Adipocyte (in vitro differentiated cells): ENCODE measurements around the gene SRP9.

ENCODE experiments used
- DNase-seq: peaks from one replicate; pipeline ENCODE4 v3.0.0-alpha.2; 2015; ENCODE audit warnings: low read depth
- H3K27me3 ChIP-seq: replicated peaks from 2 replicates; pipeline ENCODE4 v1.7.0; 2013; ENCODE audit warnings: mild to moderate bottlenecking, low read length, moderate library complexity; ENCODE audit not compliant: control insufficient read depth, insufficient read depth
- H3K36me3 ChIP-seq: 2 replicates; pipeline ENCODE4 v1.7.0; 2013; ENCODE audit warnings: low read length, mild to moderate bottlenecking, moderate library complexity; ENCODE audit not compliant: control insufficient read depth, insufficient read depth, severe bottlenecking
- H3K4me1 ChIP-seq: 2 replicates; pipeline ENCODE4 v1.7.0; 2013; ENCODE audit warnings: mild to moderate bottlenecking, low read length, moderate library complexity; ENCODE audit not compliant: control insufficient read depth, insufficient read depth
- H3K4me3 ChIP-seq: 2 replicates; pipeline ENCODE4 v1.7.0; 2013; ENCODE audit warnings: mild to moderate bottlenecking, low read length, moderate library complexity
- H3K9ac ChIP-seq: 2 replicates; pipeline ENCODE4 v1.7.0; 2013; ENCODE audit warnings: mild to moderate bottlenecking, low read length, moderate library complexity
- H3K9me3 ChIP-seq: 2 replicates; pipeline ENCODE4 v1.7.0; 2013; ENCODE audit warnings: mild to moderate bottlenecking, low read length, moderate library complexity; ENCODE audit not compliant: control insufficient read depth

SRP9 gene

GRCh38 chr1:225818229-225818628 is 40.6 kb downstream of the SRP9 start:
- Histone ChIP-seq H3K4me1 (peaks cover 80% of the 10 kb centered on the region), H3K4me3 (no peak overlapping the region), H3K9me3 (no peaks in the 10 kb centered on the region), H3K9ac (peak overlapping the region; percentile 87), H3K27me3 (no peaks in the 10 kb centered on the region), H3K36me3 (peaks cover 4% of the 10 kb centered on the region)
- DNase-seq = no peak

GRCh38 chr1:225819346-225820192 is 41.9 kb downstream of the SRP9 start:
- Histone ChIP-seq H3K4me1 (peaks cover 77% of the 10 kb centered on the region), H3K9me3 (no peaks in the 10 kb centered on the region), H3K36me3 (peaks cover 6% of the 10 kb centered on the region), H3K27me3 (no peaks in the 10 kb centered on the region), H3K9ac (peak overlapping the region; percentile 48), H3K4me3 (no peak overlapping the region)
- DNase-seq = no peak

DNA sequence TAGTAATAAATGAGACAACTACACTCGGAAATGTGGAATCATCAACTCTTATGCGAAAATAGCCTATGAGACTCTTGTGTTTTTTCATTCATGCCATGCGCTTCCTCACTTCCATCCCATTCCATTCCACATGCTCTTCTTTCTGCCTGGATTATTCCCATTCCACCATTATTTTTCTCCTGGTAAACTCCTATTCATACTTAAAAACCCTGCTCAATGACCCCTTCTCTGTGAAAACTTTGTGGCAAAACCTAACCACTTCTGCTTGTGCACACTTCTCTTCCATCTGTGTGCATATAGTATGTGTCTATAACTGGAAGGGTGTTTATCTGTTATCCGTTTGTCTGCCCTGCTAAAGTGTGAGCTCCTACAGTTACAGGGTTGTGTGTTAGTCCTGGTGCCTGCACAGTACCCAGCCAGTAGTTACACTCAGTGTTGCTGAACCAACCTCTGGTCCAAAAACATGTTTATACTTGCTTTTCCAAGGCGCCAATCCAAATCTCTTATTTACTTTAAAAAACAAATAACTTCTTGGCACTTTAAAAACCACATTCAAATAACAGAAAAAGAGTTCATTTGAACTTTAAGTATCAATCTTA is 43.0 kb downstream of the SRP9 start:
- Histone ChIP-seq H3K36me3 (peaks cover 4% of the 10 kb centered on the region), H3K4me3 (no peak overlapping the region), H3K9me3 (no peaks in the 10 kb centered on the region), H3K9ac (peak overlapping the region; percentile 29), H3K27me3 (no peaks in the 10 kb centered on the region), H3K4me1 (peaks cover 79% of the 10 kb centered on the region)
- no peak for DNase-seq

DNA sequence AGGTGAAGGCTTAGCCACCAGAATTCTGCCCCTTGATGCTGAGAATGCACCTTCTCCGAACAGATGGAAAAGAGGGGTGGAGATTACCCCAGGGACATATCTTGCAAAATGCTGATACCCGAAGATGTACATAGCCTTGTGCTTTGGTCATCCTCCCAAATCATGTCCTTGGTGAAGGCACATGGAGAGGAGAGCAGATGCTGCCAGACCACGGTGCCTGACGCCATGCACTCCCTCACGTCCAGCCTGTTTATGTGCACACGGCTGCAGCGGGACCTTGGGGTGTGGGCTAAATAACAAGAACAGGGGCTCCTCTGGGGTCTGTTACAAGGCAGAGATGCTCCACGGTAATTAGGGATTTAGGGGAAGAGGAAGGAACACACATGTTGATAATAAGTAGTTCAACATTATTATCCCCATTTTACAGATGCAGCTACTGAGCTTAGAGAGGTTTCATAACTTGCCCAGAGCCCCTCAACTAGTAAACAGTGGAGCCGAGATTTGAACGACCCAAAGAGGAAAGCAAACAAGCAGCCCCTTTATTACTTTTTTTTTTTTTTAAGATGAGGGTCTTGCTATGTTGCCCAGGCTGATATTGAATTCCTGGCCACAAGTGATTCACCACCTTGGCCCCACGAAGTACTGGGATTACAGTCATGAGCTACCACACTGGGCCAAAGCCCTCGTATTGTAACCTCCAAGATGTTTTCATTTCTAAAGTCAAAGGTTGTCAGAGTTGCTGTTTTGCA is 45.2 kb downstream of the SRP9 start:
- H3K9ac ChIP-seq = peak overlapping the region; percentile 16
- H3K36me3 ChIP-seq = peaks cover 2% of the 10 kb centered on the region
- no peaks in the 10 kb centered on the region for H3K27me3 ChIP-seq
- no peaks in the 10 kb centered on the region for H3K9me3 ChIP-seq
- DNase-seq = no peak
- peaks cover 68% of the 10 kb centered on the region for H3K4me1 ChIP-seq
- no peak overlapping the region for H3K4me3 ChIP-seq

GRCh38 chr1:225823811-225824261 is 46.2 kb downstream of the SRP9 start:
- Histone ChIP-seq H3K27me3 (no peaks in the 10 kb centered on the region), H3K4me3 (no peak overlapping the region), H3K4me1 (peaks cover 59% of the 10 kb centered on the region), H3K36me3 (peaks cover 3% of the 10 kb centered on the region), H3K9me3 (no peaks in the 10 kb centered on the region), H3K9ac (peak overlapping the region; percentile 22)
- DNase-seq = no peak

- Histone ChIP-seq H3K4me1 (peaks cover 56% of the 10 kb centered on the region), H3K27me3 (no peaks in the 10 kb centered on the region), H3K9ac (peak overlapping the region; percentile 66), H3K9me3 (no peaks in the 10 kb centered on the region), H3K36me3 (peaks cover 10% of the 10 kb centered on the region), H3K4me3 (no peak overlapping the region)
- DNase-seq = no peak
Measured at GRCh38 chr1:225824533-225824941, 46.9 kb downstream of the SRP9 start.

DNA sequence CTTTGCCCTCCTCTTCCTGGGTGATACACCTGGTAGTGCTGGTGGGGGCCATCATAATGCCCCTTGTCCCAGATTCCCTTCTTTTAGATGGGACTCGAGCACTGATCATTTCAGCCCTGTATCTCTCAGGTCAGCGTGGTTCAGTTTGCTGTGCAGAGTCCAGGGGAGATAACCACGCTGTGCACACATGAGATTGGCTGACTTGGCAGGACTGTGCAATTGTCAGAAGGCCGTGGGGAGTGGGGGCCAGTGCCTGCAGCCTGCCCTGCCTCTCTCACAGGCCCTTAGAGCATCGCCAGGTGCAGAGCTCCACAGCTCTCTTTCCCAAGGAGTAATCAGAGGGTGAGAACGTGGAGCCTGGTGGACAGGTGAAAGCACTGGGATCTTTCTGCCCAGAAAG is 47.5 kb downstream of the SRP9 start:
- Histone ChIP-seq H3K4me1 (peaks cover 52% of the 10 kb centered on the region), H3K9me3 (no peaks in the 10 kb centered on the region), H3K27me3 (no peaks in the 10 kb centered on the region), H3K9ac (peak overlapping the region; percentile 66), H3K36me3 (peaks cover 15% of the 10 kb centered on the region), H3K4me3 (no peak overlapping the region)
- DNase-seq = no peak

DNA sequence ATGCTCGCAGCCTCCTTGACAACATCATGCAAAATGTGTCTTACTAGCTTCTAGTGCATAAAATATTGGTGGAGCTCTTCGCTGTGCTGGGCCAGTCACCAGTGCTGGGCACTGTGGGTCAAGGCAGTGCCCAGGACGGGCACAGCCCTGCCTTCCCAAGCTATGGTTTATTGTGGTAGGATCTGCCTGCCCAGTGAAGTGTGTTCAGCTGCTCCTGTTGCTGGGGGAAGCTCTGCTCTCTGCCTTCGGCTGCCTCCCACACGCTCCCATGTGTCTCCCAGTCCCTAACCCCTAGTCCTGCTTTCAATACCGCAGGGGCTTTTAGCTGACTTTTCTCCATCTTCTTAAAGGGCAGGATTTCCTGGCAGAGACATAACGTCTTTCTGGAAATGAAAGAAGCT is 48.0 kb downstream of the SRP9 start:
- no peaks in the 10 kb centered on the region for H3K27me3 ChIP-seq
- peak overlapping the region; percentile 66 for H3K9ac ChIP-seq
- H3K36me3 ChIP-seq = peaks cover 21% of the 10 kb centered on the region
- H3K9me3 ChIP-seq = no peaks in the 10 kb centered on the region
- DNase-seq = no peak
- H3K4me3 ChIP-seq = peak overlapping the region; percentile 21
- peaks cover 49% of the 10 kb centered on the region for H3K4me1 ChIP-seq

DNA sequence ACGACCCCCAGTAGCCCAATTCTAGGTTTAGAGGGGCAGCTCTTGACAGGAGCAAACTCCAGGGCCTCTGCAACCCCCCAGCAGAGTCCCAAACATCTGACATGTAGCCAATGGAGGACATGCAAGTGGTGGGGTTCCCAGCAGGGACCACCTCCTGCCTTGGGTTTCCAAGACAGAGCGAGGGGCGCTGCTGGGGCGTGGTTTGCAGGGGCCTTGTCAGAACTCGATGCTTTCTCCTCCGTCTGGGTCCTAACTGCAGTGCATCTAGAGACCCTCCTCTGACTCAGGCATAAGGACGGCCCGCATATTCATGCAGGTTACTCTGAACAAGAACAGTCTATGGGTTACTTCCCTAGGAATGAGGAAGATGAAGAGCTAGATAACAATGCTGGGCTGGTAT is 49.5 kb downstream of the SRP9 start:
- Histone ChIP-seq H3K4me1 (peaks cover 42% of the 10 kb centered on the region), H3K9me3 (no peaks in the 10 kb centered on the region)
- DNase-seq = no peak

DNA sequence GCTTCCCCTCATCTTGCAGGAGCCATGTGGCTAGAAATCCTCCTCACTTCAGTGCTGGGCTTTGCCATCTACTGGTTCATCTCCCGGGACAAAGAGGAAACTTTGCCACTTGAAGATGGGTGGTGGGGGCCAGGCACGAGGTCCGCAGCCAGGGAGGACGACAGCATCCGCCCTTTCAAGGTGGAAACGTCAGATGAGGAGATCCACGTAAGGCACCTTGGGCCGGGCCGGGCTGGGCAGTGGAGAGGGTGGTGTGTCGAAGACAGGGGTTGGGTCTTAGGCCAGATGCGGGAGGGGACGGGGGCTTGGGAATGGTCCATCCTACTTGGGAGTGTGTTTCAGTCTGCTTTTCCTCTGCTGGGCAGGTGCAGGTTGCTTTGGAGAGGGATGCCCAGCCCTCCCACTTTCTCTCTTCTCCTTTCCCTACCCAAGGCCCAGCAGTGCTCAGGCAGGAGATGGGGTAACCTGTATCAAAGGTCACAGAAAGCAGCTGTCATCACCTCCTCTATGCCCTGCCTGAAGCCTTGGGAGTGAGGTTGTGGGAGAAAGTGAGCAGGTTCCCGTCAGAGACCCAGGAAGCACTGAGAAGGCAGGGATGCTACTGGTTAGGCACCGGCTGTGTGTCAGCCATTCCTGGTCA is 51.2 kb downstream of the SRP9 start:
- Histone ChIP-seq H3K4me1 (peaks cover 25% of the 10 kb centered on the region), H3K9me3 (no peaks in the 10 kb centered on the region), H3K4me3 (no peak overlapping the region), H3K27me3 (no peaks in the 10 kb centered on the region), H3K9ac (no peak overlapping the region), H3K36me3 (peaks cover 47% of the 10 kb centered on the region)
- no peak for DNase-seq

More for the DNA sequence above, 49.5 kb downstream of the SRP9 start:
- H3K9ac ChIP-seq = no peak overlapping the region
- H3K4me3 ChIP-seq = no peak overlapping the region
- H3K36me3 ChIP-seq = peaks cover 35% of the 10 kb centered on the region
- no peaks in the 10 kb centered on the region for H3K27me3 ChIP-seq

DNA sequence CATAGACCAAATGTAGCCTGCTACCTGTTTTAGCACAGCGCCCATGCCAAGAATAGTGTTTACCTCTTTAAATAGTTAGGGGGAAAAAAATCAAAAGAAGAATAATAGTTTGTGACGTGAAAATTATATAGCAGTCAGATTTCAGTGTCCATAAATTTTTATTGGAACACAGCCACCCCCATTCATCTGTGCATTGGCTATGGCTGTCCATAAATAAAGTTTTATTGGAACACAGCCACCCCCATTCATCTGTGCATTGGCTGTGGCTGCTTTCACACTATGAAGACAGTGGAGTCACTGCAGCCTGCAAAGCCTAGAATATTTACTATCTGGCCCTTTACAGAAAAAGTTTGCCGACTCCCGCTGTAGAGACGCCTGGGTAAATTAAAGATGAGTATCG is 53.2 kb downstream of the SRP9 start:
- Histone ChIP-seq H3K4me1 (peaks cover 21% of the 10 kb centered on the region), H3K9me3 (no peaks in the 10 kb centered on the region), H3K9ac (no peak overlapping the region), H3K27me3 (no peaks in the 10 kb centered on the region), H3K4me3 (no peak overlapping the region), H3K36me3 (peaks cover 46% of the 10 kb centered on the region)
- DNase-seq = no peak
